ENCODE measurements around the gene ADIPOR1.
"Not testable (repeated sequence)": the region's sequence is repeated elsewhere in the genome, so short reads cannot be mapped to it uniquely, and the experiment has no call there.

Gene ADIPOR1

GRCh38 chr1:202957733-202958543 lies at the start of gene ADIPOR1:
Gene ADIPOR1, minus strand, starts transcription at chr1:202958312. Its CDS starts 7,242 bp downstream, at chr1:202951070.
- peak; percentile 53 for DNase-seq

- DNase-seq = peak; percentile 80
Measured at GRCh38 chr1:203006948-203007871, 49.1 kb upstream of the ADIPOR1 start, which contains the start of gene TMEM183A. Gene TMEM183A, plus strand, starts transcription at chr1:203007374. Its CDS starts 92 bp downstream, at chr1:203007466.

- not testable (repeated sequence) for DNase-seq
Measured at GRCh38 chr1:203005395-203006142, 47.5 kb upstream of the ADIPOR1 start.

GRCh38 chr1:203002951-203003350 lies 44.8 kb upstream of the ADIPOR1 start:
- DNase-seq = no peak

- DNase-seq = no peak
Measured at GRCh38 chr1:203001986-203002385, 43.9 kb upstream of the ADIPOR1 start.

GRCh38 chr1:203000217-203000944 lies 42.3 kb upstream of the ADIPOR1 start:
- DNase-seq = no peak

GRCh38 chr1:202998836-202999750 lies 41.0 kb upstream of the ADIPOR1 start:
- peak; percentile 6 for DNase-seq

GRCh38 chr1:202994756-202995155 lies 36.6 kb upstream of the ADIPOR1 start:
- no peak for DNase-seq

GRCh38 chr1:202991112-202991511 lies 33.0 kb upstream of the ADIPOR1 start:
- no peak for DNase-seq

GRCh38 chr1:202989879-202990278 lies 31.8 kb upstream of the ADIPOR1 start:
- DNase-seq = no peak

GRCh38 chr1:202987922-202988583 lies 29.9 kb upstream of the ADIPOR1 start:
- DNase-seq = no peak

GRCh38 chr1:202987255-202987654 lies 29.1 kb upstream of the ADIPOR1 start:
- DNase-seq = no peak

GRCh38 chr1:202986120-202986519 lies 28.0 kb upstream of the ADIPOR1 start:
- not testable (repeated sequence) for DNase-seq

GRCh38 chr1:202982715-202983430 lies 24.8 kb upstream of the ADIPOR1 start:
- no peak for DNase-seq

- no peak for DNase-seq
Measured at GRCh38 chr1:202981939-202982338, 23.8 kb upstream of the ADIPOR1 start.

- no peak for DNase-seq
Measured at GRCh38 chr1:202979459-202979858, 21.3 kb upstream of the ADIPOR1 start.

GRCh38 chr1:202976633-202977032 lies 18.5 kb upstream of the ADIPOR1 start:
- no peak for DNase-seq

- DNase-seq = no peak
Measured at GRCh38 chr1:202974856-202975255, 16.7 kb upstream of the ADIPOR1 start.

GRCh38 chr1:202972046-202972445 lies 13.9 kb upstream of the ADIPOR1 start:
- DNase-seq = no peak

- peak; percentile 17 for DNase-seq
Measured at GRCh38 chr1:202968895-202969295, 10.8 kb upstream of the ADIPOR1 start.

Data from NCI-H526 treated with DMSO at 0.1 percent for 48 hours (cell line).